HEK293 (cell line): ENCODE measurements around the gene LIN54.

Experiments used
- SP7 ChIP-seq: fragments of 450-650 bp; formaldehyde crosslinking; IDR thresholded peaks from 2 replicates; pipeline ENCODE4 v1.5.1; 2016; ENCODE audit warnings: missing biosample characterization, missing genetic modification characterization
- ZNF138 ChIP-seq: fragments of 450-650 bp; formaldehyde crosslinking; IDR thresholded peaks from 2 replicates; pipeline ENCODE4 v1.5.1; 2016; ENCODE audit warnings: missing biosample characterization, missing genetic modification characterization, borderline replicate concordance
- ZNF184 ChIP-seq: fragments of 450-650 bp; IDR thresholded peaks from 2 replicates; pipeline ENCODE4 v1.5.1; 2018; ENCODE audit warnings: missing biosample characterization, mild to moderate bottlenecking, missing genetic modification characterization
- ZNF248 ChIP-seq: fragments of 450-650 bp; formaldehyde crosslinking; IDR thresholded peaks from 2 replicates; pipeline ENCODE4 v1.5.1; 2017; ENCODE audit warnings: missing biosample characterization, missing genetic modification characterization
- ZNF292 ChIP-seq: fragments of 450-650 bp; formaldehyde crosslinking; IDR thresholded peaks from 2 replicates; pipeline ENCODE4 v1.5.1; 2016; ENCODE audit warnings: low read depth, missing biosample characterization, missing genetic modification characterization, borderline replicate concordance
- ZNF311 ChIP-seq: fragments of 450-650 bp; formaldehyde crosslinking; IDR thresholded peaks from 2 replicates; pipeline ENCODE4 v1.5.1; 2017; ENCODE audit warnings: missing biosample characterization, missing genetic modification characterization, borderline replicate concordance
- ZNF48 ChIP-seq: fragments of 450-650 bp; formaldehyde crosslinking; IDR thresholded peaks from 2 replicates; pipeline ENCODE4 v1.5.1; 2016; ENCODE audit warnings: missing biosample characterization, missing genetic modification characterization
- ZNF510 ChIP-seq: fragments of 450-650 bp; formaldehyde crosslinking; IDR thresholded peaks from 2 replicates; pipeline ENCODE4 v1.5.1; 2018; ENCODE audit warnings: mild to moderate bottlenecking, missing genetic modification characterization, missing biosample characterization; ENCODE audit not compliant: insufficient replicate concordance
- ZNF521 ChIP-seq: fragments of 450-650 bp; formaldehyde crosslinking; IDR thresholded peaks from 2 replicates; pipeline ENCODE4 v1.5.1; 2017; ENCODE audit warnings: missing biosample characterization, mild to moderate bottlenecking, missing genetic modification characterization
- ZNF560 ChIP-seq: fragments of 450-650 bp; formaldehyde crosslinking; IDR thresholded peaks from 2 replicates; pipeline ENCODE4 v1.5.1; 2017; ENCODE audit warnings: missing biosample characterization, missing genetic modification characterization, borderline replicate concordance
- ZNF624 ChIP-seq: fragments of 450-650 bp; formaldehyde crosslinking; IDR thresholded peaks from 2 replicates; pipeline ENCODE4 v1.5.1; 2017; ENCODE audit warnings: missing biosample characterization, missing genetic modification characterization
- ZNF626 ChIP-seq: fragments of 450-650 bp; sonication (Bioruptor Pico); formaldehyde crosslinking; IDR thresholded peaks from 2 replicates; pipeline ENCODE4 v1.5.1; 2018; ENCODE audit warnings: missing biosample characterization, missing genetic modification characterization, inconsistent platforms
- ZNF664 ChIP-seq: fragments of 450-650 bp; formaldehyde crosslinking; IDR thresholded peaks from 2 replicates; pipeline ENCODE4 v1.5.1; 2016; ENCODE audit warnings: missing biosample characterization, missing genetic modification characterization
- ZNF701 ChIP-seq: fragments of 450-650 bp; formaldehyde crosslinking; IDR thresholded peaks from 2 replicates; pipeline ENCODE4 v1.5.1; 2016; ENCODE audit warnings: missing biosample characterization, missing genetic modification characterization
- ZNF776 ChIP-seq: fragments of 450-650 bp; formaldehyde crosslinking; IDR thresholded peaks from 2 replicates; pipeline ENCODE4 v1.5.0; 2017; ENCODE audit warnings: missing biosample characterization, missing genetic modification characterization, borderline replicate concordance
- ZNF791 ChIP-seq: fragments of 450-650 bp; formaldehyde crosslinking; IDR thresholded peaks from 2 replicates; pipeline ENCODE4 v1.5.1; 2016; ENCODE audit warnings: missing biosample characterization, missing genetic modification characterization
- ZSCAN16 ChIP-seq: fragments of 450-650 bp; formaldehyde crosslinking; IDR thresholded peaks from 2 replicates; pipeline ENCODE4 v1.5.1; 2016; ENCODE audit warnings: missing biosample characterization, missing genetic modification characterization
- TF ChIP-seq, protein P1 (sequence below): fragments of 450-650 bp; formaldehyde crosslinking; IDR thresholded peaks from 2 replicates; pipeline ENCODE4; 2016; ENCODE audit warnings: missing biosample characterization, missing genetic modification characterization
- TF ChIP-seq, protein P2 (sequence below): fragments of 450-650 bp; formaldehyde crosslinking; IDR thresholded peaks from 2 replicates; pipeline ENCODE4 v1.5.1; 2016; ENCODE audit warnings: missing biosample characterization, missing genetic modification characterization
- TF ChIP-seq, protein P3 (sequence below): fragments of 450-650 bp; formaldehyde crosslinking; IDR thresholded peaks from 2 replicates; pipeline ENCODE4 v1.5.1; 2016; ENCODE audit warnings: missing biosample characterization, missing genetic modification characterization
- TF ChIP-seq, protein P4 (sequence below): IDR thresholded peaks from 2 replicates; pipeline ENCODE4 v1.6.1; 2011; ENCODE audit warnings: mild to moderate bottlenecking, low read depth, low read length, borderline replicate concordance
- TF ChIP-seq, protein P5 (sequence below): fragments of 450-650 bp; formaldehyde crosslinking; IDR thresholded peaks from 2 replicates; pipeline ENCODE4 v1.5.1; 2016; ENCODE audit warnings: missing biosample characterization, missing genetic modification characterization, low read depth
- TF ChIP-seq, protein P6 (sequence below): fragments of 450-650 bp; formaldehyde crosslinking; IDR thresholded peaks from 2 replicates; pipeline ENCODE4 v1.5.1; 2016; ENCODE audit warnings: missing biosample characterization, missing genetic modification characterization
- TF ChIP-seq, protein P7 (sequence below): fragments of 450-650 bp; formaldehyde crosslinking; IDR thresholded peaks from 2 replicates; pipeline ENCODE4 v1.5.1; 2016; ENCODE audit warnings: missing biosample characterization, missing genetic modification characterization
- TF ChIP-seq, protein P8 (sequence below): fragments of 450-650 bp; formaldehyde crosslinking; optimal IDR thresholded peaks from 2 replicates; pipeline ENCODE3; 2016; ENCODE audit warnings: missing biosample characterization, mild to moderate bottlenecking, missing genetic modification characterization

Gene LIN54

DNA sequence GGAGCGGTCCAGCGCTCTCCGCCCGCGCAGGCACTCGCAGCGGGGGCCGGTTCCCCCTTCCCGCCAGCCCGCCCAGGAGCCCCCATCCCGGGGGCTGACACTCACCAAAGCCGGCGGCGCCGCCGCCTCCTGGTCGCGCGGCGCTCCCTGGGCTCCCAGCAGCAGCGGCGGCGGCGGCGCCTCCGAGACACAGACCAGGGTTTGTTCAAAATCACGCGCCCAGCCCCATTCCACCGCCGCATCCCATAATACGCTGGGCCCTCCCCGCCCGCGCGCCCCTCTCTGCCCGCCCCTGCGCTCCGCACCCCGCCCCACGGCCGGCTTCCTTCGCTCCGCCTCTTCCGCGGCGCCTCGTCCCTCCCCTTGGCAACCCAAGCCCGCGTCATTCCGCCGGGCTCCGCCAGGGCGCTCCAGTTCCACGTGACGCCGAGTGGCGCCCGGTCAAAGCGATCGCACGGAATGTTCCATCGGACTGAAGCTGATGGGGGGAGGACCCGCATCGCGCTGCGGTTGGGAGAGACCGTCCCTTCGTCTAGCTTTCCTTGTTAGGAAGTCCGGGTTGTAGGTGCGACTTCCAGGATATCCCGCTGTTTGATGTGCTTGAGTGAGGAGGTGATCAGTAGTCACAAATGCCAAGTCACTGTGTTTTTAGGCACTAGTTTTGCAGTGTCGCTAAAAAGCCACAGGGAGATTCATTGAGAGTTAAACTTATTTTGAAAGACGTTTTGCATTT lies 2.2 kb upstream of the LIN54 start (continued):
- TF ChIP-seq, protein P1, sequence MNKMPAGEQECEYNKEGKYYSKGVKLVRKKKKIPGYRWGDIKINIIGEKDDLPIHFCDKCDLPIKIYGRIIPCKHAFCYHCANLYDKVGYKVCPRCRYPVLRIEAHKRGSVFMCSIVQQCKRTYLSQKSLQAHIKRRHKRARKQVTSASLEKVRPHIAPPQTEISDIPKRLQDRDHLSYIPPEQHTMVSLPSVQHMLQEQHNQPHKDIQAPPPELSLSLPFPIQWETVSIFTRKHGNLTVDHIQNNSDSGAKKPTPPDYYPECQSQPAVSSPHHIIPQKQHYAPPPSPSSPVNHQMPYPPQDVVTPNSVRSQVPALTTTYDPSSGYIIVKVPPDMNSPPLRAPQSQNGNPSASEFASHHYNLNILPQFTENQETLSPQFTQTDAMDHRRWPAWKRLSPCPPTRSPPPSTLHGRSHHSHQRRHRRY (tag by site-specific recombination): no peak
- TF ChIP-seq, protein P2, sequence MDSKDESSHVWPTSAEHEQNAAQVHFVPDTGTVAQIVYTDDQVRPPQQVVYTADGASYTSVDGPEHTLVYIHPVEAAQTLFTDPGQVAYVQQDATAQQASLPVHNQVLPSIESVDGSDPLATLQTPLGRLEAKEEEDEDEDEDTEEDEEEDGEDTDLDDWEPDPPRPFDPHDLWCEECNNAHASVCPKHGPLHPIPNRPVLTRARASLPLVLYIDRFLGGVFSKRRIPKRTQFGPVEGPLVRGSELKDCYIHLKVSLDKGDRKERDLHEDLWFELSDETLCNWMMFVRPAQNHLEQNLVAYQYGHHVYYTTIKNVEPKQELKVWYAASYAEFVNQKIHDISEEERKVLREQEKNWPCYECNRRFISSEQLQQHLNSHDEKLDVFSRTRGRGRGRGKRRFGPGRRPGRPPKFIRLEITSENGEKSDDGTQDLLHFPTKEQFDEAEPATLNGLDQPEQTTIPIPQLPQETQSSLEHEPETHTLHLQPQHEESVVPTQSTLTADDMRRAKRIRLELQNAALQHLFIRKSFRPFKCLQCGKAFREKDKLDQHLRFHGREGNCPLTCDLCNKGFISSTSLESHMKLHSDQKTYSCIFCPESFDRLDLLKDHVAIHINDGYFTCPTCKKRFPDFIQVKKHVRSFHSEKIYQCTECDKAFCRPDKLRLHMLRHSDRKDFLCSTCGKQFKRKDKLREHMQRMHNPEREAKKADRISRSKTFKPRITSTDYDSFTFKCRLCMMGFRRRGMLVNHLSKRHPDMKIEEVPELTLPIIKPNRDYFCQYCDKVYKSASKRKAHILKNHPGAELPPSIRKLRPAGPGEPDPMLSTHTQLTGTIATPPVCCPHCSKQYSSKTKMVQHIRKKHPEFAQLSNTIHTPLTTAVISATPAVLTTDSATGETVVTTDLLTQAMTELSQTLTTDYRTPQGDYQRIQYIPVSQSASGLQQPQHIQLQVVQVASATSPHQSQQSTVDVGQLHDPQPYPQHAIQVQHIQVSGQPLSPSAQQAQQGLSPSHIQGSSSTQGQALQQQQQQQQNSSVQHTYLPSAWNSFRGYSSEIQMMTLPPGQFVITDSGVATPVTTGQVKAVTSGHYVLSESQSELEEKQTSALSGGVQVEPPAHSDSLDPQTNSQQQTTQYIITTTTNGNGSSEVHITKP (tag by site-specific recombination): peak; percentile 98
- TF ChIP-seq, protein P3, sequence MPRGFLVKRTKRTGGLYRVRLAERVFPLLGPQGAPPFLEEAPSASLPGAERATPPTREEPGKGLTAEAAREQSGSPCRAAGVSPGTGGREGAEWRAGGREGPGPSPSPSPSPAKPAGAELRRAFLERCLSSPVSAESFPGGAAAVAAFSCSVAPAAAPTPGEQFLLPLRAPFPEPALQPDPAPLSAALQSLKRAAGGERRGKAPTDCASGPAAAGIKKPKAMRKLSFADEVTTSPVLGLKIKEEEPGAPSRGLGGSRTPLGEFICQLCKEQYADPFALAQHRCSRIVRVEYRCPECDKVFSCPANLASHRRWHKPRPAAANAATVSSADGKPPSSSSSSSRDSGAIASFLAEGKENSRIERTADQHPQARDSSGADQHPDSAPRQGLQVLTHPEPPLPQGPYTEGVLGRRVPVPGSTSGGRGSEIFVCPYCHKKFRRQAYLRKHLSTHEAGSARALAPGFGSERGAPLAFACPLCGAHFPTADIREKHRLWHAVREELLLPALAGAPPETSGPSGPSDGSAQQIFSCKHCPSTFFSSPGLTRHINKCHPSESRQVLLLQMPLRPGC (tag by site-specific recombination): peak; percentile 63
- TF ChIP-seq, protein P4, sequence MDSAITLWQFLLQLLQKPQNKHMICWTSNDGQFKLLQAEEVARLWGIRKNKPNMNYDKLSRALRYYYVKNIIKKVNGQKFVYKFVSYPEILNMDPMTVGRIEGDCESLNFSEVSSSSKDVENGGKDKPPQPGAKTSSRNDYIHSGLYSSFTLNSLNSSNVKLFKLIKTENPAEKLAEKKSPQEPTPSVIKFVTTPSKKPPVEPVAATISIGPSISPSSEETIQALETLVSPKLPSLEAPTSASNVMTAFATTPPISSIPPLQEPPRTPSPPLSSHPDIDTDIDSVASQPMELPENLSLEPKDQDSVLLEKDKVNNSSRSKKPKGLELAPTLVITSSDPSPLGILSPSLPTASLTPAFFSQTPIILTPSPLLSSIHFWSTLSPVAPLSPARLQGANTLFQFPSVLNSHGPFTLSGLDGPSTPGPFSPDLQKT: no peak
- TF ChIP-seq, protein P5, sequence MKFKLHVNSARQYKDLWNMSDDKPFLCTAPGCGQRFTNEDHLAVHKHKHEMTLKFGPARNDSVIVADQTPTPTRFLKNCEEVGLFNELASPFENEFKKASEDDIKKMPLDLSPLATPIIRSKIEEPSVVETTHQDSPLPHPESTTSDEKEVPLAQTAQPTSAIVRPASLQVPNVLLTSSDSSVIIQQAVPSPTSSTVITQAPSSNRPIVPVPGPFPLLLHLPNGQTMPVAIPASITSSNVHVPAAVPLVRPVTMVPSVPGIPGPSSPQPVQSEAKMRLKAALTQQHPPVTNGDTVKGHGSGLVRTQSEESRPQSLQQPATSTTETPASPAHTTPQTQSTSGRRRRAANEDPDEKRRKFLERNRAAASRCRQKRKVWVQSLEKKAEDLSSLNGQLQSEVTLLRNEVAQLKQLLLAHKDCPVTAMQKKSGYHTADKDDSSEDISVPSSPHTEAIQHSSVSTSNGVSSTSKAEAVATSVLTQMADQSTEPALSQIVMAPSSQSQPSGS (tag by site-specific recombination): no peak
- TF ChIP-seq ZNF48 (no peak), ZSCAN16 (tag by site-specific recombination) (no peak), ZNF521 (tag by site-specific recombination) (no peak), ZNF624 (tag by site-specific recombination) (no peak), ZNF184 (no peak), ZNF626 (tag by site-specific recombination) (no peak), ZNF776 (no peak), ZNF248 (tag by site-specific recombination) (no peak), ZNF292 (tag by site-specific recombination) (no peak), ZNF664 (no peak), ZNF138 (tag by site-specific recombination) (no peak), ZNF560 (no peak), ZNF510 (tag by site-specific recombination) (no peak), ZNF701 (tag by site-specific recombination) (no peak), SP7 (tag by site-specific recombination) (peak; percentile 74; the same call in 1 of the 2 replicates), ZNF311 (no peak), ZNF791 (no peak)
- TF ChIP-seq, protein P6, sequence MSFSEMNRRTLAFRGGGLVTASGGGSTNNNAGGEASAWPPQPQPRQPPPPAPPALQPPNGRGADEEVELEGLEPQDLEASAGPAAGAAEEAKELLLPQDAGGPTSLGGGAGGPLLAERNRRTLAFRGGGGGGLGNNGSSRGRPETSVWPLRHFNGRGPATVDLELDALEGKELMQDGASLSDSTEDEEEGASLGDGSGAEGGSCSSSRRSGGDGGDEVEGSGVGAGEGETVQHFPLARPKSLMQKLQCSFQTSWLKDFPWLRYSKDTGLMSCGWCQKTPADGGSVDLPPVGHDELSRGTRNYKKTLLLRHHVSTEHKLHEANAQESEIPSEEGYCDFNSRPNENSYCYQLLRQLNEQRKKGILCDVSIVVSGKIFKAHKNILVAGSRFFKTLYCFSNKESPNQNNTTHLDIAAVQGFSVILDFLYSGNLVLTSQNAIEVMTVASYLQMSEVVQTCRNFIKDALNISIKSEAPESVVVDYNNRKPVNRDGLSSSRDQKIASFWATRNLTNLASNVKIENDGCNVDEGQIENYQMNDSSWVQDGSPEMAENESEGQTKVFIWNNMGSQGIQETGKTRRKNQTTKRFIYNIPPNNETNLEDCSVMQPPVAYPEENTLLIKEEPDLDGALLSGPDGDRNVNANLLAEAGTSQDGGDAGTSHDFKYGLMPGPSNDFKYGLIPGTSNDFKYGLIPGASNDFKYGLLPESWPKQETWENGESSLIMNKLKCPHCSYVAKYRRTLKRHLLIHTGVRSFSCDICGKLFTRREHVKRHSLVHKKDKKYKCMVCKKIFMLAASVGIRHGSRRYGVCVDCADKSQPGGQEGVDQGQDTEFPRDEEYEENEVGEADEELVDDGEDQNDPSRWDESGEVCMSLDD (tag by site-specific recombination): no peak
- TF ChIP-seq, protein P7, sequence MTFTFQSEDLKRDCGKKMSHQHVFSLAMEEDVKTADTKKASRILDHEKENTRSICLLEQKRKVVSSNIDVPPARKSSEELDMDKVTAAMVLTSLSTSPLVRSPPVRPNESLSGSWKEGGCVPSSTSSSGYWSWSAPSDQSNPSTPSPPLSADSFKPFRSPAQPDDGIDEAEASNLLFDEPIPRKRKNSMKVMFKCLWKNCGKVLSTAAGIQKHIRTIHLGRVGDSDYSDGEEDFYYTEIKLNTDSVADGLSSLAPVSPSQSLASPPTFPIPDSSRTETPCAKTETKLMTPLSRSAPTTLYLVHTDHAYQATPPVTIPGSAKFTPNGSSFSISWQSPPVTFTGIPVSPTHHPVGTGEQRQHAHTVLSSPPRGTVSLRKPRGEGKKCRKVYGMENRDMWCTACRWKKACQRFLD (tag by site-specific recombination): no peak
- TF ChIP-seq, protein P8, sequence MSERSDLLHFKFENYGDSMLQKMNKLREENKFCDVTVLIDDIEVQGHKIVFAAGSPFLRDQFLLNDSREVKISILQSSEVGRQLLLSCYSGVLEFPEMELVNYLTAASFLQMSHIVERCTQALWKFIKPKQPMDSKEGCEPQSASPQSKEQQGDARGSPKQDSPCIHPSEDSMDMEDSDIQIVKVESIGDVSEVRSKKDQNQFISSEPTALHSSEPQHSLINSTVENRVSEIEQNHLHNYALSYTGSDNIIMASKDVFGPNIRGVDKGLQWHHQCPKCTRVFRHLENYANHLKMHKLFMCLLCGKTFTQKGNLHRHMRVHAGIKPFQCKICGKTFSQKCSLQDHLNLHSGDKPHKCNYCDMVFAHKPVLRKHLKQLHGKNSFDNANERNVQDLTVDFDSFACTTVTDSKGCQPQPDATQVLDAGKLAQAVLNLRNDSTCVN: peak; percentile 75
